Left ventricle myocardium inferior (tissue), 1 donor: ENCODE data around the gene EFCAB12. TPM values are rescaled to one million over a fixed set of nuclear protein-coding genes. Genes with fewer than 3 reads are reported as not detected.

Source experiments
- DNase-seq: peaks from one replicate; pipeline ENCODE4 v3.0.0-alpha.2; 2020
- H3K27ac ChIP-seq: fragments of 200-600 bp; replicated peaks from 2 replicates; pipeline ENCODE4 v1.8.0; 2021
- H3K27me3 ChIP-seq: fragments of 200-600 bp; 2 replicates; pipeline ENCODE4 v1.8.0; 2021; ENCODE audit warnings: low read depth
- H3K36me3 ChIP-seq: fragments of 200-600 bp; 2 replicates; pipeline ENCODE4 v1.8.0; 2021
- H3K4me1 ChIP-seq: fragments of 200-600 bp; 2 replicates; pipeline ENCODE4 v1.8.0; 2021
- H3K4me3 ChIP-seq: fragments of 200-600 bp; 2 replicates; pipeline ENCODE4 v1.8.0; 2021; ENCODE audit warnings: mild to moderate bottlenecking, moderate library complexity
- H3K9me3 ChIP-seq: fragments of 200-600 bp; replicated peaks from 2 replicates; pipeline ENCODE4 v1.8.0; 2021
- CTCF ChIP-seq: fragments of 200-600 bp; IDR thresholded peaks from 2 replicates; pipeline ENCODE4 v1.8.0; 2021; ENCODE audit warnings: antibody characterized with exemption, mild to moderate bottlenecking, borderline replicate concordance
- intact Hi-C: fragments of 100-400 bp; cut with micrococcal nuclease; formaldehyde crosslinking; loops from one replicate; pipeline ENCODE4 v1.11.0; 2022
- total RNA-seq: library from RNA; stranded (reverse); fragmentation: NEBNext Ultra II Directional; extraction: Animal tissue kit (Norgen Biotek cat#: 25700); gene quantifications from one replicate; pipeline ENCODE4 v1.2.1, GENCODE V29; 2021
- donor health status: DM: no; HTN: yes; CAD: no; lungs with severe emphysema.

The EFCAB12 gene
- total RNA-seq, 1 donor from 2014 or later, result not detected

GRCh38 chr3:129375099-129375498 lies 53.3 kb downstream of the EFCAB12 start:
- no peak for DNase-seq
- H3K36me3 ChIP-seq, result no peaks in the 10 kb centered on the region
- no peak overlapping the region for H3K4me3 ChIP-seq
- H3K27ac ChIP-seq, result no peak overlapping the region
- H3K27me3 ChIP-seq, result no peaks in the 10 kb centered on the region
- no peaks in the 10 kb centered on the region for H3K9me3 ChIP-seq
- TF ChIP-seq CTCF, result no peak
- intact Hi-C loops, result no loop called here
- H3K4me1 ChIP-seq, result peaks cover 11% of the 10 kb centered on the region

- intact Hi-C loops, result no loop called here
- Histone ChIP-seq H3K4me1 (peaks cover 13% of the 10 kb centered on the region), H3K9me3 (no peaks in the 10 kb centered on the region), H3K4me3 (no peak overlapping the region), H3K36me3 (no peaks in the 10 kb centered on the region), H3K27ac (no peak overlapping the region), H3K27me3 (no peaks in the 10 kb centered on the region)
- no peak for DNase-seq
- TF ChIP-seq CTCF, result no peak
Measured at GRCh38 chr3:129371041-129371826, 57.2 kb downstream of the EFCAB12 start.

GRCh38 chr3:129370248-129370964 lies 58.0 kb downstream of the EFCAB12 start:
- Histone ChIP-seq H3K4me1 (peaks cover 19% of the 10 kb centered on the region), H3K36me3 (no peaks in the 10 kb centered on the region), H3K9me3 (no peaks in the 10 kb centered on the region), H3K27ac (no peak overlapping the region), H3K27me3 (no peaks in the 10 kb centered on the region), H3K4me3 (no peak overlapping the region)
- TF ChIP-seq CTCF, result no peak
- intact Hi-C loops, result no loop called here
- DNase-seq, result no peak

GRCh38 chr3:129369711-129370110 lies 58.7 kb downstream of the EFCAB12 start:
- Histone ChIP-seq H3K9me3 (no peaks in the 10 kb centered on the region), H3K27me3 (no peaks in the 10 kb centered on the region), H3K27ac (no peak overlapping the region), H3K4me3 (no peak overlapping the region), H3K4me1 (peaks cover 19% of the 10 kb centered on the region), H3K36me3 (no peaks in the 10 kb centered on the region)
- no peak for TF ChIP-seq CTCF
- no peak for DNase-seq
- intact Hi-C loops, result no loop called here

GRCh38 chr3:129367821-129368220 lies 60.6 kb downstream of the EFCAB12 start:
- Histone ChIP-seq H3K27ac (peak overlapping the region; percentile 52), H3K27me3 (no peaks in the 10 kb centered on the region), H3K4me3 (no peak overlapping the region), H3K36me3 (no peaks in the 10 kb centered on the region), H3K4me1 (peaks cover 19% of the 10 kb centered on the region), H3K9me3 (no peaks in the 10 kb centered on the region)
- DNase-seq, result no peak
- TF ChIP-seq CTCF, result no peak
- intact Hi-C loops, result no loop called here
